HG02981 (cell line): ENCODE measurements around the gene NECAB3.
"Not testable (repeated sequence)": the region's sequence is repeated elsewhere in the genome, so short reads cannot be mapped to it uniquely, and the experiment has no call there.

Experiments
- ATAC-seq: cut with Tn5 transposase; IDR thresholded peaks from one replicate; pipeline ENCODE4 v1.9.1; 2021; ENCODE audit warnings: mild to moderate bottlenecking, moderate library complexity; ENCODE audit not compliant: unreplicated experiment

The NECAB3 gene

DNA sequence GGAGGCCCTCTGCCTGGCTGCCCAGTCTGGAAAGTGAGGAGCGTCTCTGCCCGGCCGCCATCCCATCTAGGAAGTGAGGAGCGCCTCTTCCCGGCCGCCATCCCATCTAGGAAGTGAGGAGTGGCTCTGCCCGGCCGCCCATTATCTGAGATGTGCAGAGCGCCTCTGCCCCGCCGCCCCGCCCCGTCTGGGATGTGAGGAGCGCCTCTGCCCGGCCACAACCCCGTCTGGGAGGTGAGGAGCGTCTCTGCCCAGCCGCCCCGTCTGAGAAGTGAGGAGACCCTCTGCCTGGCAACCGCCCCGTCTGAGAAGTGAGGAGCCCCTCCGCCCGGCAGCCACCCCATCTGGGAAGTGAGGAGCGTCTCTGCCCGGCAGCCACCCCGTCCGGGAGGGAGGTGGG lies 24.7 kb upstream of the NECAB3 start:
- not testable (repeated sequence) for ATAC-seq

DNA sequence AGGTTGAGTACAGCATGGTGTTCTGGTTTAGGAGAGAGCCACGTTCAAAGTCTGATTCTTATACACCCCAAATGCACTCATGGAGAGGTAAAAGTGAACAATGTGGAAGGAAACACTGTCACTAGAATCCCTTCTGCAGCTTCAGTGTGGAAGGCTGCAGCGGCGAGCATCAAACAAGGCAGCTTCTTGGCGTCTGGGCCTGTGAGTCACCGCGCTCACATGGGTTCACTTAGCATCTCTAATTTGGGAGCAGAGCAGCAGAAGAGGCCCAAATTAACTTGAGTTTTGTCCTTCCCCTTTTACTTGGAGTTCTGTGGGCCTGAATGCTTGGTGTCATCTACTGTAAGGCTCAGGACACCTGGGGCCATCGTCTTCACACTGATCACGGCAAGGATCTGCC lies 22.9 kb upstream of the NECAB3 start:
- no peak for ATAC-seq

DNA sequence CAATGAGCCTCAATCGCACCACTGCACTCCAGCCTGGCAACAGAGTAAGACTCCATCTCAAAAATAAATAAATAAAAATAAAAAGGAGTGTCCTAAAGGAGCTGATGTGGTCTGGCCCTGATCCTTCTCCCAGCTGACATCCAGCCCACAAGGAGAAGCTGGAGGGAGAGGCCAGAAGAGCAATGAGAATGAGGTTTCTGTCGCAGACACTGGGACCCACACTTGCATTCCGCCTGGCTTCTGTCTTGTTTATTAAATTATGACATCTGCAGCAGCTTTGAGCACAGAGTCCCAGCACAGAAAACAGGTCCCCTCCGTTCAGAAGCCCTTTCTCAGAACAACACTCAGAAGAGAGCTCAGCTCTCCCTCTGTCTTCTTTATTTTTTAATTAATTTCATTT lies 22.2 kb upstream of the NECAB3 start:
- no peak for ATAC-seq

DNA sequence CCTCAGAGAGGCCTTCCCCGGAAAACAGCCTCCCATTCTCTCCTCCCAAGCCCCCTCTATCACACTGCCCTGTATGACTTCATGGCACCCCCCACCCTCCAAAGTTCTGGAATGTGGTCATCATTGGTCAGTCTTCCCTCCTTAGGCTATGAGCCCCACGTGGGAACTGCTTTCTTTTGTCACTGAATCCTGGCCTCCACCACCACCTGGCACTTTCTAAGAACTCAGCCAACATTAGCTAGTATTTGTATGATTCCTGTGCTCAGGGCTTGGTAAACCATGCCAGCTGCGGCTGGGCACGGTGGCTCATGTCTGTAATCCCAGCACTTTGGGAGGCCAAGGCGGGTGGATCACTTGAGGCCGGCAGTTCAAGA lies 20.4 kb upstream of the NECAB3 start:
- no peak for ATAC-seq

DNA sequence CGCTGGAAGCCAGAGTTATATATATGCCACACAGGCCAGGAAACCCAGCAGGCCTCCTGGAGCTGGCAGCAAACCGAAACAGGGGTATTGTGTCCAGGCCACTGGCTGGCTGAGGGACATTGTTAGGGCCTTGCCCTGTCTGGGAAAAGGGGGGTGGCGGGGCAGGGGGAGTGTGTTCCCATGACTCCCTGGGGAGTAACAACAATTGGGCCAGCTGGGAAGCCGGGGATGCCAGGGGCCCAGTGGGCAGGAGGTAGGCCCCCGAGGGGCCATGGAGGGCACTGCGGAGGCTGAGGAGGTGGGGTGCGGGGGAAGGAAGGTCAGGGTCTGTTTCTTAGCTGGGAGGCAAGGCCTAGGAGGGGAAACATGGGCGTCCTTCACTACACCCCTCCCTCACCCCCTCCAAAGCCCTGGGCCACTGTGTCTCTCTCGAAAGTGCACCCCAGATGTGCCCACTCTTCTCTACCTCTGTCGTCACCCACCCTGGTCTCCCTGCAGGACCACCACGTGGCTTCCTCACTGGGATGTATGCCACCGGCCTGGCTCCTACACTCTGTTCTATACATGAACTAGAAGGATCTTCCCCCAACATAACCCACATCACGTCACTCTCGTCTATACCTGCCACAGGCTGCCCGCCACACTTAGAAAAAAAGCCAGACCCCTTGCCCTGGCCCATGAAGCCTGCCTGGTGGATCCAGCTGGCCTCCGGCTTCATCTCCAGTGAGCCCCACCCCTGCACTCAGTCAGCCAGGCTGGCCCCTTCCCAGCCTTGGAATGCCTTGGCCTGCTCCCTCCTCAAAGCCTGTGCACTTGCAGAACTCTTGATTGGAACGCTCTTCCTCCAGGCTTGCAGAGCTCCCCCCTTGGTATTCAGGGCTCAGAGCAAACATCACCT lies 19.8 kb upstream of the NECAB3 start:
- no peak for ATAC-seq

DNA sequence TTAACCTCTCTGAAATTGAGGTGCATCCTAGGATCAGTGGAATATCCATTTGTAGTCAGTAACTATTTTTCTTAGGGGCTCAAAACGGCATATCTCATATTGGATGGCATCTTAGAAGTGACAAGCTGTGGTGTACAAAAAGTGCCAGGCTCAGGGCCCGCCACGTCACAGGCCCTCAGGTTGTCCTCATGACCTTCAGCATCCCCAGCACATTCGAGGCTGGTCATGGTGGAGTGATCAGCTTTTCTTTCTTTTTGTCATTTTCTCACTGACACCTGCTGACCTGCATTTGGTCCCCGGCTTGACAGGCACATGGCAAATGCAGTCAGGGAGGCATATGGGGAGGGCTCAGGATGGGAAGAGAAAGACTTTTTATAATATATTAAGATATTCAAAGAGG lies 19.1 kb upstream of the NECAB3 start:
- no peak for ATAC-seq

DNA sequence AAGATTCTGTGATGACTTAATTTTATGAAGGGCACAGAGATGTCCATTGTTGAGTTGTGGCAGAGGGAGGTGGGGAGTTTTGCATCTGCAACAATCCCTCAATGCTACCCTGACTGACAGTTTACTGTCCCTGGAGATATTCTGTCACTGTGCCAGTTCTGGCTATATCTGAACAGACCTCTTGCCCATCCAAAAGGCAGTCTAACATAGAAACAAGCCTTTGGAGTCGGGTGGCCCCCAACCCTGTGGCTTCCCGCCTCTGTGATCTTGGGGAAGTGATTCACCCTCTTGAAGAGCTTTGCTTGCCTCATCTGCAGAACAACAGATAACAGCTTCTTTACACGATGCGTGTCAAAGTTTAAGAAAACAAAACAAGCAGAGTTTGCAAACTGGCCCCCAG lies 15.7 kb upstream of the NECAB3 start:
- ATAC-seq = no peak

DNA sequence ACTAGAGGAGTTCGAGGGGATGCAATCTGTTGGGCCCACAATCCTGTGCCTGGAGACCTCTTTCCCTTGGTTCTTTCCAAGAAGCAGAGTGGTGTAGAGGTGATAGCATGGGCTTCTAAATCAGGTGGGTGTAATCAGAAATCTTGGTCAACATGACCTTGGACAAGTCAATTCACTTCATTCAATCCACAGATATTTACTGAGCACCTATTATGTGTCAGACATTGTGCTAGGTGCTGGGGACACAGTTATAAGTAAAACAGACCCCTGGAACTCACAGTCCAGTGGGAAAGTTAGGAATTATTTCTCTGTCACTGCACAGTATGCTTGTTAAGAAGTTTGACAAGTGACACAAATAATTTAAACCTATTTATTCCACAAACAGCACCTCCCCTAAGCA lies 15.3 kb upstream of the NECAB3 start:
- no peak for ATAC-seq

DNA sequence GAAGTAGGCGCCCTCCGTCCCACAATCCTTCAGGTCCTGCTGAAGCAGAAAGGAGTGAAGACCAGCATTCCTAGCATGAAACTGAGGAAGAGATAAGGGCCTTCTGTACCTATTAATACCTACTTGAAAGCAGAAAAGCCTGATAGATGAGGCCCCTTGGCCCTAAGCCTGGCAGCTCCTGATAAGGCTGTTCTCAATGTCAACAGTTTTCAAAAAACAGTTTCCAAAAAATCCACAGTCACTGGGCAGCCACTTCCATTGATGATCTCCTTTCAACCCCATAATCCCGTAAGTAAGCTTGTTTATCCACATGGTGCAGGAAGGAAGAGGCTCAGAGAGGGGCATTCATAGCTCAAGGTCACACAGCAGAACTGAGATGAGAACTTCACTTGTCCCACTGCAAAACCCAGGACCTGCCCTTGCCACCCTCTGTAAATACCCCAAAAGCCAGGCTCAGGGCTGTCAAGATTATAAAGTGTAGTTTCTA lies 14.8 kb upstream of the NECAB3 start:
- ATAC-seq = no peak

DNA sequence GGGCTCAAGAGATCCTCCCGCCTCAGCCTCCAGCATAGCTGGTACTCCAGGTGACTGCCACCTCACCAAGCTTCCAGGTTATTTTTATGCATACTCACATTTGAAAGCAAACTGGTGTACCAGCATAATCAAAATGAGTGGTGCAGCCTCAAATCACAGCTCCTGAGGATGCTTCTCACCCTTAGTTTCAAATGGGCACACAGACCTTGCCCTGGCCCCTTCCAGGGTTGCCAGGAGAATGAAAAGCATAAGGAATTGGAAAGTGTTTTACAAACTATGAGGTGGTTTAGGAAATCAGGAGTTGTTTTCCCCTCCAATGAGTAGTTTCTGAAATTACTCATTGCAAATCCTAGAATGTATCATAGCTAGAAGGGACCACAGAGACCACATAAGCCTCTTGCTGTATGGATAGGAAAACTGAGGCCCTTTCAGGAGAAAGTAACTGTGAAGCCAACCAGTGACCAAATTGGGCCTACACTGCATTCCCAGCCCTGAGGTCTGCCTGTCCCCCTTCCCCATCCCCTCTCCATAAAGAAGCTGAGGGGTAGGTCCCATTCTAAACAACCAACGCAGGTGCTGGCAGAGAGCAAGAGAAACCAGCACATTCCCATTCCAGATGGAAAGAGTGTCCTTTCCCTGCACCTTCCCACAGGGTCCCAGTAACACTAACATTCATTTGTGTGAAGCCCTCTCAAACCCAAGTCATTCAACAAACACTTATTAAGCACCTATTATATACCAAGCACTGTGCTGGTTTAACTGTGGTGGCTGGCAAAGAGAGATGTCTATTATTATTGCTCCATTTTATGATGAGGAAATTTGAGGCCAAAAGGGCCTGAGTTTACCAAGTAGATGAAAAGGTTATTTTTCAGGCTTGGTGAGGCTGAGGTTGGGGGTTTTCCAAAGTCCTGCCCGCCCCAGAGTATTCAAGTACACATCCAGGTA lies 14.0 kb upstream of the NECAB3 start:
- no peak for ATAC-seq

DNA sequence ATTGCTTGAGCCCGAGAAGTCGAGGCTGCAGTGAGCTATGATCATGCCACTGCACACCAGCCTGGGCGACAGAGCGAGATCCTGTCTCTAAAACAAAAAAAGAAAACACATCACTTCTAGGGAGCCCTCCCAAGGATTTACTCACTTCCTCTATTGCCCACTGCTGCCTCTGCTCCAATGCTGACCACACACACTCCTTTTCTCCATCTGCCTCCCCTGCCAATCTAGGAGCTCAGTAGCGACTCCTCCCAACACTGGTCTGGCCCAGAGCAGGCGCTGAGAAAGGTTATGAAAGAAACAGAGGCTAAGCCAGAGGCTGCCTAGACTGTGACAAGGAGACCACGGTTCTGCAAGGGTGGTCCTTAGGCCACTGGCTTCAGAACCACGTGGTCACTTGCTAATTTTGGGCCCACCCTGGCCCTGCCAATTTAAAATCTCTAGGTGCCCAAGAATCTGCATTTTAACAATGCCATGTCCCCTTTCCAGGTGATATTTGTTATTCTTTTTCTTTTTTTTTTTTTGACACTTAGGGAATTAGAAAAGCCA lies 13.2 kb upstream of the NECAB3 start:
- no peak for ATAC-seq

DNA sequence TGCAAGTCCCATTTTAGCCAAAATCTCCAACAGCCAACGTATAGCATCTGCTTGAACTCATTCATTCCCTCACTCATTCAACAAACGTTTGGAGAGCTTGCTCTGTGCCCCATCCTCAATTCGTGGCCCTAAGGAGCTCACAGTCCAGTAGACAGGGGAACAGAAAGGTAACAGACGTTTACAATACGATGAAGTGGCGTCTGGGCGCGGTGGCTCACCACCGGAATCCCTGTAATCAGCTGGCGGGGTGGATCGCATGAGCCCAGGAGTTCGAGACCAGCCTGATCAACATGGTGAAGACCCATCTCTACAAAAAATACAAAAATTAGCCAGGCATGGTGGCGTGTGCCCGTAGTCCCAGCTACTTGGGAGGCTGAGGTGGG lies 12.7 kb upstream of the NECAB3 start:
- ATAC-seq = no peak

DNA sequence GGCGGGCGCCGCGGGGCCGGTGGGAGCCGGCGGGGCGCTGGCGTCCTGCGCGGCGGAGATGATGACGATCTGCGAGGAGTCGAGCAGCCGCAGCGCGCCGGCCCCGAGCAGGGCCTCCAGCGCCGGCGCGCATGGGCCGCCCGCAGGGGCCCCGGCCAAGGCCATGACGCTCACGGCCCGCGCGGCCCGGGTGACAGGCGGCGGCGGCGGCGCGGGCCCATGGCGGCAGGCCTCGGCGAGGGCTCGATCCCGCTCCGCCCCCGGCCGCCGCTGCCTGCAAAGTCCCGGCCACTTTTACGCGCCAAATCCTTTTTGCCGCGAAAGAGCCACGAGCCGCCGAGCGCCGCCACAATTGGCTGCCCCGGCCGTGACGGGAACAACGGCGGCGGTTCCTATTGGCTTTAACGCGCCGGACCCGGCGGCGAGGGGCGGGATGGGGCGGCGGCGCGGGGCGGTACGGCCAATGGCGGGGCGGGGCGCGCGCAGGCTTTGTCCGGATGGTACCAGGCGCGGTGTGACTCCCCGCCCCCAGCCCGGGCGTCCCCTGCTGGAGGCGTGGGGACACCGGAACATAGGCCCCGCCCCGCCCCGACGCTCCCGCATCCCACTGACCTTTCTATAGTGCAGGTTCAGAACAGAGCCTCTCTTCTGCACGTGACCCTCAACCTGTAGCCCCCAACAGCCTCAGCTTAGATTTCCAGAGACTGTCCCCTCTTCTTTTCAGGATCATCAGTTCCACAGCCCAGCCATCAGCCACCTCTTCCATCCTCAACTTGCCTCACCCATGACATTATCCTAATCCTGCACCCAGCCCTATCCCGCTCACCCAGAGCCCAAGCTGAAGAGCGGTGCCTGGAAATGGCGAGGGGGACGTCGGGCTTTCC lies 12.1 kb upstream of the NECAB3 start, which contains the start of gene E2F1:
Gene E2F1, minus strand, starts transcription at position 286 of the 884 bp plus-strand sequence. Its CDS starts 121 bp downstream, at position 165.
- peak; percentile 82 for ATAC-seq

DNA sequence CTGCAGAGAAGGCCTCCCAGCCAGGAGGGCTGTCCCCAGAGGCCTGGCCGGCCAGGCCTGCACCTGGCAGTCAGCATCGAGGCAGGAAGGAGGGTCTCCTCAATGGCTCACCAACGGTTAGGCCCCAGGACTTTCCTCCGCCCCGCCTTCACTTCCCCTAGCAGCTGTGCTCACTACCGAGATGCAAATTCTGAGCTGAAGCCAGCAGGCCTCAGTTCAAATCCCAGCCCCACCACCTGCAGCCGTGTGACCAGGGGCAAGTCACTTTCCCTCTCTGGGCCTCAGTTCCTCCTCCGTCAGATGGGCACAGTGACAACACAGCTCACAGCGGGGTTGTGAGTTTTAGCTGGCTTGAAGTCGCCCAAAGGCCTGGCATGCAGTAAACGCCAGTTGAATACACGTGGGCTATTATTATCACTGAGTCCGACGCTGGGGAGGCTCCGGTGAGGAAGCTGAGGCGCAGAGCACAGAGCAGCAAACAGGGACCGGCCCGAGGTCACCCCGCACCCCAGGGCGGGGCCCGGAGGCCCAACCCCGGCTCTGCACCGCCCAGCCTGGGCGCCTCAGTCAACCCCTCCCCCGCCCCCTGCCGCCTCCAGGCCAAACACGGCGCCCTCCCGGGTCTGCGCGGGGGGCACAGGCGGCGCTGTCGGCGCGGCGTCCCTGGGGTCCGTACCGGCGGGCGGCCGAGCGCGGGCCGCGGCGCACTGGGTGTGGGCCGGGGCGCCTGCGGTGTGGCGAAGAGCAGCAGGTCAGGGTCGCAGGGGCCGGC lies 11.3 kb upstream of the NECAB3 start:
- ATAC-seq = peak; percentile 40

DNA sequence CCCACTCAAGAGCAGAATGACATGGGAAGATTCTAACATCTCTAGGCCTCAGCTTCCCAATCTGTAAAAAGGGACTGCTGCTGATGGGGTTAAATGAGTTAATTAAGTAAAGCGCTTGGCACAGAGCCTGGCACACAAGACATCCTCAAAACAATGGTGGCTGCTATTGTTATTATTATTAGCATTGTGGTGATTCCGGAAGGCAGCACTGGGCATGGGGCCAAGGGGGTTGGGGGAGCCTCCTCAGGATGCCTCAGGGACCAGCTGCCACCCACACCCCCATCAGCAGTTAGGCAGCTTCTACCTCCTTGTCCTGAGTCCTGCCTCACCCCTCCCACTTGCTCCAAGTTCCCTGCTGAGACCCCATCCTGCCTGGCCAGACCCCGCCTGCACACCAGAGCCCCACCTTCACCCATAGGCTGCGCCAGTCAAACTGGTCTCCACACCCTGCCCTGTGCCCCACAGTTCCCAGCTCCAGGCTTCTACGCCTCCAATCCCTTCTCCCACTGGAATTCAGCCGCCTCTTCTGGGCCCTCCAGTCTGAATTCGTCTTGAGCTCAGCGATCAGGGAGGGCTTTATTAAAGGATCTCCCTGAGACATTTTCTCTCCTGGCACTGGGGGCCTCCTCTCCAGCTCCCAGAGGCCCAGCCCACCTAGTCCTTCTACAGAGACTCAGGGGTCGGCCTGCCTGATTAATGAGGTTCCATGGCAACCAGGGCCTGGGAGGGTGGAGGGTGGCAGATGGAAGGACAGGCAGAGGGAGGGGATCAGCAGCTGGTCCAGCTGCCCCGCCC lies 10.5 kb upstream of the NECAB3 start:
- ATAC-seq = no peak

DNA sequence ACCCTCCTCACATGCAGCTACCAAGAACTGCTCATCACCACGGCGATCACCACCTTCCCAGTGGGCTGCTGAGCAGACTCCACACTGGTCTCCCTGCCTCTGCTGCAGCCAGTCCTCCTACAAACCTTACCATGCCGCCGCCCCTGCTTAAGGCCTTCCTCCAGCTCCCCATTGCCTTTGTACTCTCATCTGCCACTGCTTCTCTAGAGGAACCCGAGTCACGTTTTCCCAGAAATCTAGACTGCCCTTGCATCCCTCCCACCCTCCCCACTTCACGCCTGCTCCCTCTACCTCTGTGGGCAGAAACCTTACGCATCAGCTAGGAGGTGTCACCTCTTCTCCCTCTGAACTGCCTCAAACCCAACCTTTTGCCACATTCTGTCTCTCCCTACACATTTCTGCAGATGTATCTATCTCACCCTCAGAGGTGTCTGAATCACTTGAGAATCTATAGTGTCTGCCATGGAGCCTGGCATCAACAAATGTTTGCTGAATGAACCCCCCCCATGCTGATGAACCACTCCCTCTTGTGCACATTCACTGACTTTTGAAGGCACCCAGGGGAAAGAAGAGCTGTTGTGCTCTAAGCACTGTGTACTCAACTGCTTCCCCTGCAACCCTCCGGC lies 7.6 kb upstream of the NECAB3 start:
- no peak for ATAC-seq

DNA sequence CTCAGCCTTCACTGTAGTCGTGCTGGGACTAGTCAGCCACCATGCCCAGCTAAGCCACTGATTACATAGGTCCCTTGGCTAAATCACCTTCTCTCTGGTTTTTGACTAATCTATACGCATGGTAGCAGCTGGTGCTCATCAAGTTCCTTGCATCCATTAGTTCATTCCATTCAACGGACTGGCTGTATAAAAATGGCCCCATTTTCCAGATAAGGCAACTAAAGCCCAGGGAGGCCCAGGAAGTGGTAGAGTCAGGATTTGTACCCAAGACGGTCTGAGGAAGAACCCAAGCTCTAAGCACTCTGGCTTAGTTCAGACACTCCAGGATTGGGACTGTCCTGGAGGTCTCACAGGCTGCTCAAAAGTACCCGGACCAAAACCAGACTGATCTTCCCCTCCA lies 7.1 kb upstream of the NECAB3 start:
- no peak for ATAC-seq

DNA sequence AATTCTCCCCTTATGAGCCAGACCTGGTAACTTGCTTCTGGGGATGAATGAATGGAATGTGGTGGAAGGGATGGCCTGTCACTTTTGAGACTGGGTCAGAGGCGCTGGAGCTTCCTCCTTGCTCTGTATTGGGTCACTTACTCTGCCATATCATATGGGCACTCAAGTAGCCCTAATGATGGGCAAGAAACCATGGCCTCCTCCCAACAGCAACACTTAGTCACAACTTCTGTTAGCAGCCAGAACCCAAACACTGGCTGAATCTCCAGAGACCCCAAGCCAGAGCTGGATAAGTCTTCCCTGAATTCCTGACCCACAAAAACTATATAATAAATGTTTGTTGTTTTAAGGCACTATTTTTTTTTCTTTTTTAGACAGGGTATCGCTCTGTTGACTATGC lies 6.5 kb upstream of the NECAB3 start:
- no peak for ATAC-seq
